ENCODE results near the gene ALAS2. TPM values are rescaled to one million over a fixed set of nuclear protein-coding genes. Genes with fewer than 3 reads are reported as not detected.

Gene ALAS2, protein sequence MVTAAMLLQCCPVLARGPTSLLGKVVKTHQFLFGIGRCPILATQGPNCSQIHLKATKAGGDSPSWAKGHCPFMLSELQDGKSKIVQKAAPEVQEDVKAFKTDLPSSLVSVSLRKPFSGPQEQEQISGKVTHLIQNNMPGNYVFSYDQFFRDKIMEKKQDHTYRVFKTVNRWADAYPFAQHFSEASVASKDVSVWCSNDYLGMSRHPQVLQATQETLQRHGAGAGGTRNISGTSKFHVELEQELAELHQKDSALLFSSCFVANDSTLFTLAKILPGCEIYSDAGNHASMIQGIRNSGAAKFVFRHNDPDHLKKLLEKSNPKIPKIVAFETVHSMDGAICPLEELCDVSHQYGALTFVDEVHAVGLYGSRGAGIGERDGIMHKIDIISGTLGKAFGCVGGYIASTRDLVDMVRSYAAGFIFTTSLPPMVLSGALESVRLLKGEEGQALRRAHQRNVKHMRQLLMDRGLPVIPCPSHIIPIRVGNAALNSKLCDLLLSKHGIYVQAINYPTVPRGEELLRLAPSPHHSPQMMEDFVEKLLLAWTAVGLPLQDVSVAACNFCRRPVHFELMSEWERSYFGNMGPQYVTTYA
- total RNA-seq = not detected in 2 replicates

DNA sequence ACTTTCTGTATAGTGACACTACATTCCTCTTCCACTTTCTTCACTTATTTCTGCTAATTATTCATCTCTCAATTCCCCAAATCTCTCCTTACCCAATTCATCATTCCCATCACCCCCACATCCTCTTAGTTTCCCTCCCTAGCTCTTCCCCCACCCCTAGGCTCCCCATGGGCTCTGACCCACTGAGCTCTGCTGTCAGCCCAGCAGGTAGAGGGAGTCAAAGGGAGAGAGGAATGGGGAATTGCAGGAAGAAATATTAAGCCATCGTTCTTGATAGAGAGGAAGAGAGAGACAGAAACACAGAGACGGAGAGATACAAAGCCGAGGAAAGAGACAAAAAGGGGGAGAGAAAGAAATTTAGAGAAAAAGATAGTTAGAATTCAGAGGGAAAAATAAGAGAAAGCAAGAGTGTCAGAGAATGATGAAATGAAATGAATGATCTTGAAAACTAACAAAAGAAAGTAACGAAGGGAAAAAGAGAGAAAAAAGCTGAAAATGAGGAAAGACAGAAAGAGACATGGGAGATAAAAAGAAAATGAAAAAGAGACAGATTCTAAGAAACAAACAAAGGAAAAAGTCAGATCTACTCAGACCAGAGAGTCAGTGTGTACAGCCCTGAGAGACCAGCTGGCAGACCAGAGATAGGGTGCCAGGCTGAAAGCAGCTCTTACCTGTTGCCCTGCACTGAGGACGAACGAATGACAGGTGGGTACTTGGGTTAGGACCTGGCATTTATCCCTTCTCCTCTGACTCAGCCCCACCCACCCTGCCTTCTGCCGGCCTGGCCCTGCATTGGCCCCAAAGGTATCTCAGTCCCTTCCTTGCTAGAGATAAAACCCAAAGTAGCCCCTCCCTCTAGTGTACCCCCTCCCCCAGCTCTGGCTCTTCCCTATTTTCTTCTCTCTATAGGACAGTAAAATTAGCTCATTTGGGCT lies at the start of gene ALAS2:
TSS of gene ALAS2 (minus strand) at position 707 of the 935 bp plus-strand sequence. CDS start 4,977 bp downstream, outside the sequence.

DNA sequence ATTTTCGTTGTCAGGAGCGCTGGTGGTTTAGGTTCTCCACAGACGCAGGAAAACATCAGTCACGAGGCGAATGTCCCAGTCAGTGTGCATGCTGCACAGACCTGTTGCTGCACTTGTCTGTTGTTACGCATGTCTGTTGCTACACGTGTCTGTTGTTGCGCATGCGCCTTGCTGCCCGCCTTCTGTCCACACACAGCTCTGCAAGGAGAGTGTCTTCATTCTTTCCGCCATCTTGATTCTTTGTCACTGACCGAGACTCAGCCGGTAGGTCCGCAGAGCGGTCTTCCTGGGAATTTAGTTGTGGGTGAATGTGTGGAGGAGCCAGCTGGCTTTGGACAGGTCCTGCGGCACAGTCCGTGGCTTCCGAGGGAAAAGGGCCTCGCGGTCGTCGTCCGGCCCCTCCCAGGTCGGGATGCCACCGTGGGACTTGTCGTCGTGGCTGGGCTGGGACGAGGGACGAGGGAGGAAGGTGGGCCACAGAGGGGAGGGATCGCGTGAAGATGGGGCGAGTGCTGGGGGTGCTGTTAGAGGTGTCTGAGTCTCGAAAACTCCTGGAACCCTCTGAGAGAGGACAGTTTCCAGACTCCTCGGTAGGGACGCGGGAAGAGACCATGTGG lies 44.2 kb upstream of the ALAS2 start, which contains the start of gene PAGE2B:
TSS of gene PAGE2B (plus strand) at position 180 of the 617 bp plus-strand sequence. CDS start 1,012 bp downstream, outside the sequence.

DNA sequence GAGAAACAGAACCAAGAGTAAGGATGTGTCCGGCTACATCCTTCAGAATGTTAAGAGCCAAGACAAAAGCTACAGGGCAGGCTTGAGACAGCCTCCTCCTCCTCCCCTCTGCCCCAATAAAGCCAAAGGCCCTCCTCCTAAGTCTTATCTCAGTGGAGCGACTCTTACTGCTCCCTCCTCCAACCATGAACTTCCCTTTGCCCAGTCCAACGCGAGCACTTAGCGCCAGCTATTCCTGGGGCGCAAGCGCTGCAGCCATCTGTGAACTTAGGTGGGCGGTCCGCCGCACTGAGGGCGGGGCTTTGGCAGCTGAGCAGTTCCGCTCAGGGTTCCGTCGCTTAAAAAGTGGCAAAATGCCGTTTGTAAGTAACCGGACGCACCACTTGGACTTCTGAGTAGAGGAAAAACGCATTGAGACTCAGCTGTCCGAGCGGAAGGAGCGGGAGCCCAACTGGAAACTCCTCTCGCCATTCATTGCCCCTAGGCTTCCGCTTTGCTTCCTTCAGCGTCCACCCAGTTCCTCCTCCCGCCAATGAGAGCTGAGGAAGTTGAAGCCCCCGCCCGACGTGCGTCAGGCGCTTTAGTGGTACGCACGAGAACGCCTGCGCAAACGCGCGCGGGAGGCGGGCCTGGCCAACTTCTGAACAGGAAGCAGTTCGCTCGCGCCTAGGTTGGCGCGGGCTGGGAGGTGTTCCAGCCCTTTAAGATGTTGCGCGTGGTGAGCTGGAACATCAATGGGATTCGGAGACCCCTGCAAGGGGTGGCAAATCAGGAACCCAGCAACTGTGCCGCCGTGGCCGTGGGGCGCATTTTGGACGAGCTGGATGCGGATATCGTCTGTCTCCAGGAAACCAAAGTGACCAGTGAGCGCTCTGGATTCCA lies 30.8 kb downstream of the ALAS2 start, which contains the start of gene APEX2:
TSS of gene APEX2 (plus strand) at position 647 of the 882 bp plus-strand sequence. CDS start at position 707, 60 bp downstream.

DNA sequence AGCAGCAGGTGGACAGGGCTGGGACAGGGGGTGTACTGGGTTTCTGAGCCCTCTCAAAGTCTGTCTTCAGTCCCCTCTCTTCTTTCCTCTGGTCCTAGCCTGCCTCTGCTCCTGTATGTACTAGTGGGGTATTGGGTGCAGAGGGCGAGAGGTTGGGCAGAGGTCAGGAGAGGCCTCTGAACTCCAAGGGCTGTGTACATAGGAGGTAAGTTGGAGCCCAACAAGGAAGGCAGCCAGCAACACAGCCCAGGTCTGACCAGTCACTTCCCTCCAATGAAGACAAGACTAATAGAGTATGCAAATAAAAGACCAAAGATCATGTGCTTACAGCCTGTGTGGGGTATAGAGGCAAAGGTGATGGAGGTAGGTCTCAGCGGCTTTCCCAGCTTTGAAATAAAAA lies 36.7 kb downstream of the ALAS2 start, which contains the start of gene PFKFB1:
TSS of gene PFKFB1 (minus strand) at position 90 of the 400 bp plus-strand sequence. CDS start 181 bp downstream, outside the sequence.

Other genes with a start within 250 kb of the ALAS2 start
- not detected in 2 replicates for gene ITIH6, start 232.7 kb downstream of the ALAS2 start, total RNA-seq
- 158 and 234 TPM in 2 replicates for gene MAGED2, start 223.2 kb downstream of the ALAS2 start, total RNA-seq
- gene TRO, start 110.2 kb downstream of the ALAS2 start, total RNA-seq = 0.65 and 4.7 TPM in 2 replicates
- 0.06 TPM in 1 of 2 replicates, not detected in the other for gene PFKFB1, start 36.8 kb downstream of the ALAS2 start, total RNA-seq
- gene APEX2, start 30.6 kb downstream of the ALAS2 start, total RNA-seq = 5.5 and 7.4 TPM in 2 replicates
- not detected in 2 replicates for gene PAGE2B, start 44.1 kb upstream of the ALAS2 start, total RNA-seq
- gene PAGE2, start 58.0 kb upstream of the ALAS2 start, total RNA-seq = not detected in 2 replicates
- gene PAGE5, start 189.4 kb upstream of the ALAS2 start, total RNA-seq = not detected in 2 replicates
- gene PAGE3, start 233.9 kb upstream of the ALAS2 start, total RNA-seq = not detected in 2 replicates